HCT116 (cell line): ENCODE data around the gene ARRDC1. TPM values are rescaled to one million over a fixed set of nuclear protein-coding genes. Genes with fewer than 3 reads are reported as not detected.

ENCODE experiments used
- ATAC-seq: fragments of 200-7000 bp; cut with Tn5 transposase; 2 replicates; pipeline ENCODE4 v1.9.1; 2020; ENCODE audit warnings: mild to moderate bottlenecking, moderate library complexity
- BruUV-seq: library from RNA; stranded (reverse); fragments of 400-500 nt; replicated peaks from 2 replicates; lab custom pipeline; 2021; lab: Mats Ljungman, UMichigan
- CTCF ChIA-PET: fragments of 300-600 bp; sonication (Branson Sonifier 250); formaldehyde crosslinking; loops from one replicate; lab custom pipeline; 2021; ENCODE audit warnings: antibody characterized with exemption; lab: Charles Lee
- POLR2A ChIA-PET: fragments of 300-600, 350-600 bp; sonication (Branson Sonifier 250); formaldehyde crosslinking; loops from one replicate; lab custom pipeline; 2021; ENCODE audit warnings: antibody characterized with exemption; lab: Charles Lee
- RAD21 ChIA-PET, 2 experiments: fragments of 300-600 bp; sonication (Branson Sonifier 250); formaldehyde crosslinking; loops; one replicate each; lab custom pipeline; 2023; ENCODE audit warnings: low total read pairs in 2 of 2; ENCODE audit not compliant: uncharacterized antibody in 2 of 2, unreplicated experiment in 2 of 2, low non-redundant PET in 1 of 2; lab: Charles Lee
- DNase-seq: peaks from one replicate; pipeline ENCODE4 v3.0.0-alpha.2; 2010; ENCODE audit warnings: low read depth, low spot score
- H2AFZ ChIP-seq: fragments of 200-600 bp; shearing (Covaris generic), sonication (generic); 2 replicates; pipeline ENCODE4 v1.6.1; 2017; ENCODE audit warnings: low read depth, mixed run types, mixed read lengths, antibody characterized with exemption, low read length; ENCODE audit not compliant: poor library complexity, severe bottlenecking
- H3K27ac ChIP-seq: 2 replicates; pipeline ENCODE4 v1.5.1; 2012; ENCODE audit warnings: low read depth, low read length
- H3K27me3 ChIP-seq: fragments of 200-600 bp; sonication (generic); 2 replicates; pipeline ENCODE4 v1.6.1; 2016; ENCODE audit warnings: mixed run types, low read length, mixed read lengths; ENCODE audit not compliant: insufficient read depth
- H3K36me3 ChIP-seq, 2 experiments: fragments of 200-500 bp in 1 of 2; fragments of 200-600 bp in 1 of 2; sonication (Bioruptor generic) in 1 of 2; sonication (generic) in 1 of 2; 2 replicates each; pipeline versions ENCODE4 v1.5.1 to v1.6.1; 2014 to 2016; ENCODE audit warnings: low read length in 2 of 2, inconsistent platforms in 1 of 2, mixed read lengths in 1 of 2, mixed run types in 1 of 2; ENCODE audit not compliant: insufficient read depth in 2 of 2, control insufficient read depth in 1 of 2
- H3K4me1 ChIP-seq, 2 experiments: fragments of 200-600 bp in 1 of 2; sonication (generic) in 1 of 2; 2 replicates each; pipeline versions ENCODE4 v1.5.1 to v1.6.1; 2012 to 2017; ENCODE audit warnings: low read length in 2 of 2, inconsistent platforms in 1 of 2, mild to moderate bottlenecking in 1 of 2, mixed read lengths in 1 of 2, mixed run types in 1 of 2, moderate library complexity in 1 of 2; ENCODE audit not compliant: insufficient read depth in 2 of 2, control insufficient read depth in 1 of 2
- H3K4me2 ChIP-seq: fragments of 200-600 bp; sonication (generic); 2 replicates; pipeline ENCODE4 v1.6.1; 2017; ENCODE audit warnings: mixed run types, low read length, mixed read lengths
- H3K4me3 ChIP-seq, 2 experiments: fragments of 200-600 bp in 1 of 2; sonication (generic) in 1 of 2; replicated peaks in 1 of 2; 2 replicates each; pipeline ENCODE4 v1.5.1; 2011 to 2016; ENCODE audit warnings: low read length in 2 of 2, control low read depth in 1 of 2, low read depth in 1 of 2, mild to moderate bottlenecking in 1 of 2, mixed read lengths in 1 of 2, mixed run types in 1 of 2
- H3K79me2 ChIP-seq: fragments of 200-600 bp; sonication (generic); 2 replicates; pipeline ENCODE4 v1.6.1; 2017; ENCODE audit warnings: mild to moderate bottlenecking, mixed run types, low read length, moderate library complexity, mixed read lengths; ENCODE audit not compliant: insufficient read depth
- H3K9ac ChIP-seq: fragments of 200-600 bp; sonication (generic); 2 replicates; pipeline ENCODE4 v1.6.1; 2016; ENCODE audit warnings: low read length, mixed read lengths
- H3K9me2 ChIP-seq: fragments of 200-600 bp; sonication (generic), shearing (Covaris generic); 2 replicates; pipeline ENCODE4 v1.6.1; 2017; ENCODE audit warnings: mixed run types, mild to moderate bottlenecking, moderate library complexity; ENCODE audit not compliant: insufficient read depth
- H3K9me3 ChIP-seq, 2 experiments: fragments of 200-500 bp in 1 of 2; fragments of 200-600 bp in 1 of 2; sonication (Bioruptor generic) in 1 of 2; sonication (generic) in 1 of 2; 2 replicates each; pipeline ENCODE4 v1.6.1; 2014 to 2017; ENCODE audit warnings: low read length in 2 of 2, mixed read lengths in 2 of 2, inconsistent platforms in 1 of 2, low read depth in 1 of 2, mild to moderate bottlenecking in 1 of 2, mixed run types in 1 of 2, moderate library complexity in 1 of 2; ENCODE audit not compliant: control insufficient read depth in 1 of 2, insufficient read depth in 1 of 2
- H4K20me1 ChIP-seq: fragments of 200-600 bp; sonication (generic), shearing (Covaris generic); 2 replicates; pipeline ENCODE4 v1.6.1; 2017; ENCODE audit warnings: mixed run types, mild to moderate bottlenecking, moderate library complexity; ENCODE audit not compliant: insufficient read depth
- CBX3 ChIP-seq: IDR thresholded peaks from 2 replicates; pipeline ENCODE4 v1.6.1; 2012; ENCODE audit warnings: low read depth
- CEBPB ChIP-seq: IDR thresholded peaks from 2 replicates; pipeline ENCODE4 v1.6.1; 2012; ENCODE audit warnings: low read depth
- ELF1 ChIP-seq: IDR thresholded peaks from 2 replicates; pipeline ENCODE4 v1.6.1; 2012; ENCODE audit warnings: low read depth, borderline replicate concordance
- EZH2 ChIP-seq: fragments of 200-600 bp; sonication (generic); IDR thresholded peaks from 2 replicates; pipeline ENCODE4 v1.6.1; 2017; ENCODE audit warnings: antibody characterized with exemption, mixed run types
- EZH2phosphoT487 ChIP-seq: fragments of 200-600 bp; IDR thresholded peaks from 2 replicates; pipeline ENCODE4 v1.6.1; 2018; ENCODE audit warnings: antibody characterized with exemption, borderline replicate concordance
- POLR2A ChIP-seq: IDR thresholded peaks from 2 replicates; pipeline ENCODE4 v1.7.0; 2011; ENCODE audit warnings: borderline replicate concordance; ENCODE audit not compliant: insufficient read depth, insufficient read length; ENCODE audit errors: extremely low read depth
- SP1 ChIP-seq: IDR thresholded peaks from 2 replicates; pipeline ENCODE4 v1.6.1; 2012; ENCODE audit warnings: low read depth
- SRF ChIP-seq: IDR thresholded peaks from 2 replicates; pipeline ENCODE4 v1.6.1; 2012; ENCODE audit warnings: low read depth
- TCF7L2 ChIP-seq: IDR thresholded peaks from 2 replicates; pipeline ENCODE4 v1.7.0; 2011; ENCODE audit warnings: borderline replicate concordance, inconsistent platforms; ENCODE audit not compliant: insufficient read depth, insufficient read length; ENCODE audit errors: extremely low read depth
- ZFX ChIP-seq: fragments of 450-650 bp; IDR thresholded peaks from 2 replicates; pipeline ENCODE4 v1.6.1; 2017
- intact Hi-C: fragments of 100-400 bp; cut with micrococcal nuclease; formaldehyde crosslinking; loops from 2 replicates; pipeline ENCODE4 v1.10.0; 2022
- total RNA-seq: library from RNA; stranded (reverse); gene quantifications from one replicate; pipeline ENCODE4 v1.2.1, GENCODE V29; 2021; ENCODE audit not compliant: unreplicated experiment
- TF ChIP-seq, protein P1 (sequence below): IDR thresholded peaks from 2 replicates; pipeline ENCODE4 v1.6.1; 2012; ENCODE audit warnings: low read depth
- TF ChIP-seq, protein P2 (sequence below), 3 experiments: fragments of 200-600 bp in 1 of 3; sonication (generic) in 1 of 3; IDR thresholded peaks in 2 of 3; conservative IDR thresholded peaks in 1 of 3; 2 replicates each; pipeline ENCODE4 v1.5.1; 2012 to 2017; ENCODE audit warnings: low read depth in 2 of 3, low read length in 2 of 3, antibody characterized with exemption in 1 of 3, borderline replicate concordance in 1 of 3, control low read depth in 1 of 3, mild to moderate bottlenecking in 1 of 3, mixed read lengths in 1 of 3, mixed run types in 1 of 3, moderate library complexity in 1 of 3; ENCODE audit not compliant: insufficient read depth in 1 of 3
- TF ChIP-seq, protein P3 (sequence below): IDR thresholded peaks from 2 replicates; pipeline ENCODE4 v1.6.1; 2011; ENCODE audit warnings: mild to moderate bottlenecking, low read length, moderate library complexity; ENCODE audit not compliant: insufficient replicate concordance; ENCODE audit errors: extremely low read depth
- TF ChIP-seq, protein P4 (sequence below): IDR thresholded peaks from 2 replicates; pipeline ENCODE4 v1.6.1; 2012

ARRDC1 gene
- total RNA-seq, 1 experiment from 2014 or later = 82.8 TPM

DNA sequence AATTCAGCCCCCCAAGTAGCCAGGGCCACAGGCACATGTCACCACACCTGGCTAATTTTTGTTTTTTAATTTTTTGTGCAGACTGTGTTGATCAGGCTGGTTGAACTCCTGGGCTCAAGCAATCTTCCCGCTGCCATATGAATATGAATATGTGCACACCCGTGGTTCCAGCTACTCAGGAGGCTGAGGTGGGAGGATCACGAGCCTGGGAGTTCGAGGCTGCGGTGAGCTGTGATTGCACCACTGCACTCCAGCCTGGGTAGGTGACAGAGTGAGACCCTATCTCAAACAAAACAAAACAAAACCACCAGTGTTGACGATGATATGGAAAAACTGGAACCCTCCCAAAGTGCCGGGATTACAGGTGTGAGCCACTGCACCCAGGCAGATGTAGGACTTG, 45.3 kb downstream of the ARRDC1 start (continued):
- TF ChIP-seq, protein P1, sequence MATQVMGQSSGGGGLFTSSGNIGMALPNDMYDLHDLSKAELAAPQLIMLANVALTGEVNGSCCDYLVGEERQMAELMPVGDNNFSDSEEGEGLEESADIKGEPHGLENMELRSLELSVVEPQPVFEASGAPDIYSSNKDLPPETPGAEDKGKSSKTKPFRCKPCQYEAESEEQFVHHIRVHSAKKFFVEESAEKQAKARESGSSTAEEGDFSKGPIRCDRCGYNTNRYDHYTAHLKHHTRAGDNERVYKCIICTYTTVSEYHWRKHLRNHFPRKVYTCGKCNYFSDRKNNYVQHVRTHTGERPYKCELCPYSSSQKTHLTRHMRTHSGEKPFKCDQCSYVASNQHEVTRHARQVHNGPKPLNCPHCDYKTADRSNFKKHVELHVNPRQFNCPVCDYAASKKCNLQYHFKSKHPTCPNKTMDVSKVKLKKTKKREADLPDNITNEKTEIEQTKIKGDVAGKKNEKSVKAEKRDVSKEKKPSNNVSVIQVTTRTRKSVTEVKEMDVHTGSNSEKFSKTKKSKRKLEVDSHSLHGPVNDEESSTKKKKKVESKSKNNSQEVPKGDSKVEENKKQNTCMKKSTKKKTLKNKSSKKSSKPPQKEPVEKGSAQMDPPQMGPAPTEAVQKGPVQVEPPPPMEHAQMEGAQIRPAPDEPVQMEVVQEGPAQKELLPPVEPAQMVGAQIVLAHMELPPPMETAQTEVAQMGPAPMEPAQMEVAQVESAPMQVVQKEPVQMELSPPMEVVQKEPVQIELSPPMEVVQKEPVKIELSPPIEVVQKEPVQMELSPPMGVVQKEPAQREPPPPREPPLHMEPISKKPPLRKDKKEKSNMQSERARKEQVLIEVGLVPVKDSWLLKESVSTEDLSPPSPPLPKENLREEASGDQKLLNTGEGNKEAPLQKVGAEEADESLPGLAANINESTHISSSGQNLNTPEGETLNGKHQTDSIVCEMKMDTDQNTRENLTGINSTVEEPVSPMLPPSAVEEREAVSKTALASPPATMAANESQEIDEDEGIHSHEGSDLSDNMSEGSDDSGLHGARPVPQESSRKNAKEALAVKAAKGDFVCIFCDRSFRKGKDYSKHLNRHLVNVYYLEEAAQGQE = no peak
- TF ChIP-seq SRF (no peak), SP1 (no peak), EZH2 (no peak), TCF7L2 (no peak), ELF1 (no peak), EZH2phosphoT487 (no peak), POLR2A (no peak)
- TF ChIP-seq, protein P2, sequence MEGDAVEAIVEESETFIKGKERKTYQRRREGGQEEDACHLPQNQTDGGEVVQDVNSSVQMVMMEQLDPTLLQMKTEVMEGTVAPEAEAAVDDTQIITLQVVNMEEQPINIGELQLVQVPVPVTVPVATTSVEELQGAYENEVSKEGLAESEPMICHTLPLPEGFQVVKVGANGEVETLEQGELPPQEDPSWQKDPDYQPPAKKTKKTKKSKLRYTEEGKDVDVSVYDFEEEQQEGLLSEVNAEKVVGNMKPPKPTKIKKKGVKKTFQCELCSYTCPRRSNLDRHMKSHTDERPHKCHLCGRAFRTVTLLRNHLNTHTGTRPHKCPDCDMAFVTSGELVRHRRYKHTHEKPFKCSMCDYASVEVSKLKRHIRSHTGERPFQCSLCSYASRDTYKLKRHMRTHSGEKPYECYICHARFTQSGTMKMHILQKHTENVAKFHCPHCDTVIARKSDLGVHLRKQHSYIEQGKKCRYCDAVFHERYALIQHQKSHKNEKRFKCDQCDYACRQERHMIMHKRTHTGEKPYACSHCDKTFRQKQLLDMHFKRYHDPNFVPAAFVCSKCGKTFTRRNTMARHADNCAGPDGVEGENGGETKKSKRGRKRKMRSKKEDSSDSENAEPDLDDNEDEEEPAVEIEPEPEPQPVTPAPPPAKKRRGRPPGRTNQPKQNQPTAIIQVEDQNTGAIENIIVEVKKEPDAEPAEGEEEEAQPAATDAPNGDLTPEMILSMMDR (IDR thresholded peaks at IDR 0.05 in 2 of 3, conservative IDR thresholded peaks at IDR 0.05 in 1 of 3; ENCODE audit: borderline replicate concordance in 1 of 3, insufficient read depth in 1 of 3, low read depth in 2 of 3, low read length in 2 of 3) = no peak
- TF ChIP-seq, all 23 proteins: peak for 0

DNA sequence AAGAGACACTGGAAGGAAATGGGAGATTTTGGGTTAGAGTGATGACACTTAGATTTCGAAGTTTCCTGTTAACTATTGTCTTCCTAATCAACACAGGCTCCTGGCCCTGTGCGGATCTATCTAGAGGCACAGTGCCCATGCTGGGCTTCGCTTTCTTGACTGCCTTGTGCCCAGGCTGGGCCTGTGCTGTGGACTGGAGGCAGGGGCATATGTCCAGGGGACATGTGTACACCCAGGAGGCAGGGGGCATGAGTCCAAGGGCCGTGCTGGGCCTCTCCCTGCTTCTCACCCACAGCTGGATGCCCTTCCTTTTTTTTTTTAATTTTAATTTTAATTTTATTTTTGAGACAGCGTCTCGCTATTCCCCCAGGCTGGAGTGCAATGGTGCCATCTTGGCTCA, 50.9 kb downstream of the ARRDC1 start:
- Histone ChIP-seq H2AFZ (no peak overlapping the region), H3K9me2 (no peaks in the 10 kb centered on the region), H3K79me2 (peaks cover 95% of the 10 kb centered on the region), H3K9ac (no peak overlapping the region), H3K4me1 (no peaks in the 10 kb centered on the region), H3K36me3 (0 out of 4 replicates have a peak, but pooled peaks cover 0 to 9% of the 10 kb centered on the region in 2 experiments), H3K27ac (no peak overlapping the region), H3K9me3 (no peaks in the 10 kb centered on the region), H3K27me3 (no peaks in the 10 kb centered on the region), H4K20me1 (peaks cover 3% of the 10 kb centered on the region; the same call in 1 of the 2 replicates), H3K4me3 (no peak overlapping the region), H3K4me2 (no peak overlapping the region)
- BruUV-seq = no TSS peak
- intact Hi-C loops = no loop called here
- no peak for ATAC-seq
- CTCF ChIA-PET = no interaction called here
- RAD21 ChIA-PET = no interaction called here
- DNase-seq = no peak
- POLR2A ChIA-PET = no interaction called here
- TF ChIP-seq SRF (no peak), EZH2 (no peak), CBX3 (no peak), ZFX (no peak), CEBPB (no peak), EZH2phosphoT487 (no peak)
- TF ChIP-seq, protein P3, sequence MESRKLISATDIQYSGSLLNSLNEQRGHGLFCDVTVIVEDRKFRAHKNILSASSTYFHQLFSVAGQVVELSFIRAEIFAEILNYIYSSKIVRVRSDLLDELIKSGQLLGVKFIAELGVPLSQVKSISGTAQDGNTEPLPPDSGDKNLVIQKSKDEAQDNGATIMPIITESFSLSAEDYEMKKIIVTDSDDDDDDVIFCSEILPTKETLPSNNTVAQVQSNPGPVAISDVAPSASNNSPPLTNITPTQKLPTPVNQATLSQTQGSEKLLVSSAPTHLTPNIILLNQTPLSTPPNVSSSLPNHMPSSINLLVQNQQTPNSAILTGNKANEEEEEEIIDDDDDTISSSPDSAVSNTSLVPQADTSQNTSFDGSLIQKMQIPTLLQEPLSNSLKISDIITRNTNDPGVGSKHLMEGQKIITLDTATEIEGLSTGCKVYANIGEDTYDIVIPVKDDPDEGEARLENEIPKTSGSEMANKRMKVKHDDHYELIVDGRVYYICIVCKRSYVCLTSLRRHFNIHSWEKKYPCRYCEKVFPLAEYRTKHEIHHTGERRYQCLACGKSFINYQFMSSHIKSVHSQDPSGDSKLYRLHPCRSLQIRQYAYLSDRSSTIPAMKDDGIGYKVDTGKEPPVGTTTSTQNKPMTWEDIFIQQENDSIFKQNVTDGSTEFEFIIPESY = no peak
- TF ChIP-seq, protein P1 = no peak
- TF ChIP-seq, protein P4, sequence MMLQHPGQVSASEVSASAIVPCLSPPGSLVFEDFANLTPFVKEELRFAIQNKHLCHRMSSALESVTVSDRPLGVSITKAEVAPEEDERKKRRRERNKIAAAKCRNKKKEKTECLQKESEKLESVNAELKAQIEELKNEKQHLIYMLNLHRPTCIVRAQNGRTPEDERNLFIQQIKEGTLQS = no peak
